Measurements from ENCODE around the gene OR8G1.
"Not testable (repeated sequence)": the region's sequence is repeated elsewhere in the genome, so short reads cannot be mapped to it uniquely, and the experiment has no call there.

OR8G1 gene

GRCh38 chr11:124207102-124207792, 33.6 kb upstream of the OR8G1 start:
- Histone ChIP-seq H3K4me3 (ENCODE audit: low read length) (no peak overlapping the region), H3K9ac (ENCODE audit: low read length) (no peak overlapping the region), H3K9me3 (ENCODE audit: control insufficient read depth, low read depth, low read length) (no peaks in the 10 kb centered on the region), H3K36me3 (ENCODE audit: control insufficient read depth, low read depth, low read length) (no peaks in the 10 kb centered on the region), H3K27ac (ENCODE audit: low read length) (no peak overlapping the region), H3K4me1 (ENCODE audit: control insufficient read depth, low read depth, low read length) (no peaks in the 10 kb centered on the region), H3K27me3 (ENCODE audit: control insufficient read depth, insufficient read depth, low read length) (no peaks in the 10 kb centered on the region)

GRCh38 chr11:124209824-124210357, 31.0 kb upstream of the OR8G1 start:
- H3K9ac ChIP-seq (ENCODE audit: low read length), result no peak overlapping the region
- H3K36me3 ChIP-seq (ENCODE audit: control insufficient read depth, low read depth, low read length), result no peaks in the 10 kb centered on the region
- no peaks in the 10 kb centered on the region for H3K9me3 ChIP-seq (ENCODE audit: control insufficient read depth, low read depth, low read length)
- H3K27me3 ChIP-seq (ENCODE audit: control insufficient read depth, insufficient read depth, low read length), result no peaks in the 10 kb centered on the region
- no peak overlapping the region for H3K4me3 ChIP-seq (ENCODE audit: low read length)
- no peaks in the 10 kb centered on the region for H3K4me1 ChIP-seq (ENCODE audit: control insufficient read depth, low read depth, low read length)
- no peak overlapping the region for H3K27ac ChIP-seq (ENCODE audit: low read length)

GRCh38 chr11:124210421-124210820, 30.5 kb upstream of the OR8G1 start:
- Histone ChIP-seq H3K27me3 (ENCODE audit: control insufficient read depth, insufficient read depth, low read length) (no peaks in the 10 kb centered on the region), H3K27ac (ENCODE audit: low read length) (no peak overlapping the region), H3K4me3 (ENCODE audit: low read length) (no peak overlapping the region), H3K36me3 (ENCODE audit: control insufficient read depth, low read depth, low read length) (no peaks in the 10 kb centered on the region), H3K9me3 (ENCODE audit: control insufficient read depth, low read depth, low read length) (no peaks in the 10 kb centered on the region), H3K9ac (ENCODE audit: low read length) (no peak overlapping the region), H3K4me1 (ENCODE audit: control insufficient read depth, low read depth, low read length) (no peaks in the 10 kb centered on the region)

GRCh38 chr11:124211321-124211720, 29.6 kb upstream of the OR8G1 start:
- no peak overlapping the region for H3K27ac ChIP-seq (ENCODE audit: low read length)
- H3K36me3 ChIP-seq (ENCODE audit: control insufficient read depth, low read depth, low read length), result no peaks in the 10 kb centered on the region
- H3K4me1 ChIP-seq (ENCODE audit: control insufficient read depth, low read depth, low read length), result no peaks in the 10 kb centered on the region
- H3K9ac ChIP-seq (ENCODE audit: low read length), result no peak overlapping the region
- no peaks in the 10 kb centered on the region for H3K9me3 ChIP-seq (ENCODE audit: control insufficient read depth, low read depth, low read length)
- no peak overlapping the region for H3K4me3 ChIP-seq (ENCODE audit: low read length)
- no peaks in the 10 kb centered on the region for H3K27me3 ChIP-seq (ENCODE audit: control insufficient read depth, insufficient read depth, low read length)

- H3K4me3 ChIP-seq (ENCODE audit: low read length), result no peak overlapping the region
- H3K9ac ChIP-seq (ENCODE audit: low read length), result no peak overlapping the region
- no peak overlapping the region for H3K27ac ChIP-seq (ENCODE audit: low read length)
- H3K27me3 ChIP-seq (ENCODE audit: control insufficient read depth, insufficient read depth, low read length), result no peaks in the 10 kb centered on the region
- no peaks in the 10 kb centered on the region for H3K4me1 ChIP-seq (ENCODE audit: control insufficient read depth, low read depth, low read length)
- no peaks in the 10 kb centered on the region for H3K9me3 ChIP-seq (ENCODE audit: control insufficient read depth, low read depth, low read length)
- H3K36me3 ChIP-seq (ENCODE audit: control insufficient read depth, low read depth, low read length), result no peaks in the 10 kb centered on the region
Measured at GRCh38 chr11:124214027-124214426, 26.9 kb upstream of the OR8G1 start.

- Histone ChIP-seq H3K9me3 (ENCODE audit: control insufficient read depth, low read depth, low read length) (no peaks in the 10 kb centered on the region), H3K4me3 (ENCODE audit: low read length) (no peak overlapping the region), H3K27ac (ENCODE audit: low read length) (no peak overlapping the region), H3K27me3 (ENCODE audit: control insufficient read depth, insufficient read depth, low read length) (no peaks in the 10 kb centered on the region), H3K4me1 (ENCODE audit: control insufficient read depth, low read depth, low read length) (no peaks in the 10 kb centered on the region), H3K36me3 (ENCODE audit: control insufficient read depth, low read depth, low read length) (no peaks in the 10 kb centered on the region), H3K9ac (ENCODE audit: low read length) (no peak overlapping the region)
Measured at GRCh38 chr11:124219126-124219525, 21.8 kb upstream of the OR8G1 start.

GRCh38 chr11:124222407-124222806, 18.5 kb upstream of the OR8G1 start:
- H3K9me3 ChIP-seq (ENCODE audit: control insufficient read depth, low read depth, low read length), result no peaks in the 10 kb centered on the region
- H3K4me1 ChIP-seq (ENCODE audit: control insufficient read depth, low read depth, low read length), result no peaks in the 10 kb centered on the region
- no peaks in the 10 kb centered on the region for H3K36me3 ChIP-seq (ENCODE audit: control insufficient read depth, low read depth, low read length)
- no peak overlapping the region for H3K4me3 ChIP-seq (ENCODE audit: low read length)
- H3K27ac ChIP-seq (ENCODE audit: low read length), result no peak overlapping the region
- no peaks in the 10 kb centered on the region for H3K27me3 ChIP-seq (ENCODE audit: control insufficient read depth, insufficient read depth, low read length)
- no peak overlapping the region for H3K9ac ChIP-seq (ENCODE audit: low read length)

- not testable (repeated sequence) for H3K36me3 ChIP-seq (ENCODE audit: control insufficient read depth, low read depth, low read length); H3K4me3 ChIP-seq (ENCODE audit: low read length); H3K9ac ChIP-seq (ENCODE audit: low read length); H3K27me3 ChIP-seq (ENCODE audit: control insufficient read depth, insufficient read depth, low read length); H3K9me3 ChIP-seq (ENCODE audit: control insufficient read depth, low read depth, low read length); H3K4me1 ChIP-seq (ENCODE audit: control insufficient read depth, low read depth, low read length); H3K27ac ChIP-seq (ENCODE audit: low read length)
Measured at GRCh38 chr11:124224618-124225423, 16.1 kb upstream of the OR8G1 start.

- Histone ChIP-seq H3K4me3 (ENCODE audit: low read length) (no peak overlapping the region), H3K27me3 (ENCODE audit: control insufficient read depth, insufficient read depth, low read length) (no peaks in the 10 kb centered on the region), H3K9ac (ENCODE audit: low read length) (no peak overlapping the region)
Measured at GRCh38 chr11:124225471-124225870, 15.4 kb upstream of the OR8G1 start.

GRCh38 chr11:124233376-124233775, 7.5 kb upstream of the OR8G1 start:
- Histone ChIP-seq H3K4me3 (ENCODE audit: low read length) (no peak overlapping the region), H3K9me3 (ENCODE audit: control insufficient read depth, low read depth, low read length) (no peaks in the 10 kb centered on the region), H3K4me1 (ENCODE audit: control insufficient read depth, low read depth, low read length) (no peaks in the 10 kb centered on the region), H3K27me3 (ENCODE audit: control insufficient read depth, insufficient read depth, low read length) (no peaks in the 10 kb centered on the region), H3K27ac (ENCODE audit: low read length) (no peak overlapping the region), H3K36me3 (ENCODE audit: control insufficient read depth, low read depth, low read length) (no peaks in the 10 kb centered on the region), H3K9ac (ENCODE audit: low read length) (no peak overlapping the region)

More at GRCh38 chr11:124225471-124225870, 15.4 kb upstream of the OR8G1 start:
- Histone ChIP-seq H3K9me3 (ENCODE audit: control insufficient read depth, low read depth, low read length) (no peaks in the 10 kb centered on the region), H3K36me3 (ENCODE audit: control insufficient read depth, low read depth, low read length) (no peaks in the 10 kb centered on the region), H3K4me1 (ENCODE audit: control insufficient read depth, low read depth, low read length) (no peaks in the 10 kb centered on the region), H3K27ac (ENCODE audit: low read length) (no peak overlapping the region)

- H3K4me1 ChIP-seq (ENCODE audit: control insufficient read depth, low read depth, low read length), result no peaks in the 10 kb centered on the region
- H3K27ac ChIP-seq (ENCODE audit: low read length), result no peak overlapping the region
- H3K9ac ChIP-seq (ENCODE audit: low read length), result no peak overlapping the region
- no peaks in the 10 kb centered on the region for H3K27me3 ChIP-seq (ENCODE audit: control insufficient read depth, insufficient read depth, low read length)
- no peaks in the 10 kb centered on the region for H3K9me3 ChIP-seq (ENCODE audit: control insufficient read depth, low read depth, low read length)
- H3K4me3 ChIP-seq (ENCODE audit: low read length), result no peak overlapping the region
- no peaks in the 10 kb centered on the region for H3K36me3 ChIP-seq (ENCODE audit: control insufficient read depth, low read depth, low read length)
Measured at GRCh38 chr11:124238512-124238911, 2.4 kb upstream of the OR8G1 start.

GRCh38 chr11:124249869-124250268, 9.0 kb downstream of the OR8G1 start:
- not testable (repeated sequence) for H3K27me3 ChIP-seq (ENCODE audit: control insufficient read depth, insufficient read depth, low read length); H3K27ac ChIP-seq (ENCODE audit: low read length); H3K9me3 ChIP-seq (ENCODE audit: control insufficient read depth, low read depth, low read length); H3K4me3 ChIP-seq (ENCODE audit: low read length); H3K4me1 ChIP-seq (ENCODE audit: control insufficient read depth, low read depth, low read length); H3K9ac ChIP-seq (ENCODE audit: low read length); H3K36me3 ChIP-seq (ENCODE audit: control insufficient read depth, low read depth, low read length)
